Measurements from ENCODE around the gene CCL13. TPM values are rescaled to one million over a fixed set of nuclear protein-coding genes. Genes with fewer than 3 reads are reported as not detected.

CCL13 gene
- total RNA-seq, 2 donors from 2014 or later = 3.1 to 5.0 TPM

GRCh38 chr17:34383216-34383615 lies 26.9 kb downstream of the CCL13 start:
- Histone ChIP-seq H3K36me3 (no peaks in the 10 kb centered on the region), H3K4me3 (no peak overlapping the region), H3K4me1 (ENCODE audit: control insufficient read depth in 1 of 2, low read depth in 2 of 2) (peaks cover 4 to 7% of the 10 kb centered on the region in 2 donors), H3K27ac (no peak overlapping the region), H3K9me3 (no peaks in the 10 kb centered on the region), H3K27me3 (replicated peaks; ENCODE audit: insufficient read depth) (no peaks in the 10 kb centered on the region)
- TF ChIP-seq, protein P1, sequence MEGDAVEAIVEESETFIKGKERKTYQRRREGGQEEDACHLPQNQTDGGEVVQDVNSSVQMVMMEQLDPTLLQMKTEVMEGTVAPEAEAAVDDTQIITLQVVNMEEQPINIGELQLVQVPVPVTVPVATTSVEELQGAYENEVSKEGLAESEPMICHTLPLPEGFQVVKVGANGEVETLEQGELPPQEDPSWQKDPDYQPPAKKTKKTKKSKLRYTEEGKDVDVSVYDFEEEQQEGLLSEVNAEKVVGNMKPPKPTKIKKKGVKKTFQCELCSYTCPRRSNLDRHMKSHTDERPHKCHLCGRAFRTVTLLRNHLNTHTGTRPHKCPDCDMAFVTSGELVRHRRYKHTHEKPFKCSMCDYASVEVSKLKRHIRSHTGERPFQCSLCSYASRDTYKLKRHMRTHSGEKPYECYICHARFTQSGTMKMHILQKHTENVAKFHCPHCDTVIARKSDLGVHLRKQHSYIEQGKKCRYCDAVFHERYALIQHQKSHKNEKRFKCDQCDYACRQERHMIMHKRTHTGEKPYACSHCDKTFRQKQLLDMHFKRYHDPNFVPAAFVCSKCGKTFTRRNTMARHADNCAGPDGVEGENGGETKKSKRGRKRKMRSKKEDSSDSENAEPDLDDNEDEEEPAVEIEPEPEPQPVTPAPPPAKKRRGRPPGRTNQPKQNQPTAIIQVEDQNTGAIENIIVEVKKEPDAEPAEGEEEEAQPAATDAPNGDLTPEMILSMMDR (IDR thresholded peaks at IDR 0.05) = no peak
- ATAC-seq (ENCODE audit: insufficient number of reproducible peaks, low FRiP score, low read depth) (no peak), DNase-seq (ENCODE audit: low spot score) (no peak)

GRCh38 chr17:34384271-34384670 lies 28.0 kb downstream of the CCL13 start:
- Histone ChIP-seq H3K36me3 (no peaks in the 10 kb centered on the region), H3K4me1 (ENCODE audit: control insufficient read depth in 1 of 2, low read depth in 2 of 2) (peaks cover 4 to 7% of the 10 kb centered on the region in 2 donors), H3K27ac (no peak overlapping the region), H3K4me3 (no peak overlapping the region), H3K9me3 (no peaks in the 10 kb centered on the region), H3K27me3 (replicated peaks; ENCODE audit: insufficient read depth) (no peaks in the 10 kb centered on the region)
- no peak for ATAC-seq (ENCODE audit: insufficient number of reproducible peaks, low FRiP score, low read depth)
- DNase-seq (ENCODE audit: low spot score) = no peak
- TF ChIP-seq, protein P1 (IDR thresholded peaks at IDR 0.05) = no peak

DNA sequence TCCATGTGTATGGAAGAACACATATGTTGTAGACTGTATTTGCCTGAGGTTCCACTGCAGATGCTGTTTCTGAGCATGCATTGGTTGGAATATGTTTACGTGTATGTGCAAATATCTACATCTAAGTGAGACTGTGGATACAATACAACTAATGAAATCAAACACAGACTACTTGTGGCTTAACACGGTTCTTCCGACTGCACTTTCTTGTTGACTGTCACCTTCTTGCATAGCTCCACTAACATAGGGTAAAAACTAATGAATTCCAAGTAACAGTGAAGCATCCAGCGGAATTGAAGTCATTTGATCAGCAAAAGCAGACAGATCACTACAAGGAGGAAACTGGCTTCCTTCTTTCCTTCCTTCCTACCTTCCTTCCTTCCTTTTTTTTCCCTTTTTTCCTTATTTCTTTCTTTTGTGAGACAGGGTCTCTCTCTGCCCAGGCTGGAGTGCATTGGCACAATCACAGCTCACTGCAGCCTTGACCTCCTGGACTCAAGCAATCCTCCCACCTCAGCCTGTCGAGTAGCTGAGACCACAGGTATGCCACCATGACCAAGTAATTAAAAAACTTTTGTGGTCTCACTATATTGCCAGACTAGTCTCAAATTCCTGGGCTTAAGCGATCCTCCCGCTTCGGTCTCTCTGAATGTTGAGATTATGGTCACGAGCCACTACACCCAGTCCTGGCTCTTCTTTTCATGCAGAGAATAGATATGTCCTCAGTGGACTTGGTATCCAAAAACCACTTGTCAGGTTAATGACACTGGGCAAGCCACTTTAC lies 28.7 kb downstream of the CCL13 start:
- ATAC-seq (ENCODE audit: insufficient number of reproducible peaks, low FRiP score, low read depth) (no peak), DNase-seq (ENCODE audit: low spot score) (no peak)
- no peak overlapping the region for H3K4me3 ChIP-seq
- no peaks in the 10 kb centered on the region for H3K27me3 ChIP-seq (replicated peaks; ENCODE audit: insufficient read depth)
- H3K36me3 ChIP-seq = no peaks in the 10 kb centered on the region
- no peak overlapping the region for H3K27ac ChIP-seq
- TF ChIP-seq, protein P1 (IDR thresholded peaks at IDR 0.05) = no peak
- peaks cover 4 to 7% of the 10 kb centered on the region in 2 donors for H3K4me1 ChIP-seq (ENCODE audit: control insufficient read depth in 1 of 2, low read depth in 2 of 2)
- H3K9me3 ChIP-seq = no peaks in the 10 kb centered on the region

DNA sequence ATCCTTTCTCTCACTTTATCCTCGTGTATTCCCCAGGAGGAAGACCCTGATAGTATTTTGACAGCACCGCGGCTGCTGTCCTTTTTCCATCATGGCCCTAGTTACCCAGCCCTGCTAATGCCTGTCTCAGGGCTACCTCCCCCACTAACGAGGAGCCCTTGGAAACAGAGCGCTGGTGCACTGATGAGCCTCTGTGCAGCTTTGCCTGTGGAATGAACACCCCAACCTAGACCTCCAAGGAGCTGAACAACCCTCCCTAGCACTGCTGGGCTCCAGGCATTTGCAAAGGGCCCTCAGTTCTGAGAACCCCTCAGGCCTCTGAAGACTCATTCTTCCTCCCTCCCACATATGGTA lies 30.0 kb downstream of the CCL13 start:
- Histone ChIP-seq H3K4me3 (no peak overlapping the region), H3K27me3 (replicated peaks; ENCODE audit: insufficient read depth) (no peaks in the 10 kb centered on the region), H3K4me1 (ENCODE audit: control insufficient read depth in 1 of 2, low read depth in 2 of 2) (peaks cover 4 to 7% of the 10 kb centered on the region in 2 donors), H3K9me3 (no peaks in the 10 kb centered on the region), H3K27ac (no peak overlapping the region), H3K36me3 (no peaks in the 10 kb centered on the region)
- ATAC-seq (ENCODE audit: insufficient number of reproducible peaks, low FRiP score, low read depth) = no peak
- TF ChIP-seq, protein P1 (IDR thresholded peaks at IDR 0.05) = no peak
- no peak for DNase-seq (ENCODE audit: low spot score)

GRCh38 chr17:34386697-34387550 lies 30.6 kb downstream of the CCL13 start:
- TF ChIP-seq, protein P1 (IDR thresholded peaks at IDR 0.05) = no peak
- DNase-seq (ENCODE audit: low spot score) = no peak
- Histone ChIP-seq H3K27ac (no peak overlapping the region), H3K4me3 (no peak overlapping the region), H3K36me3 (no peaks in the 10 kb centered on the region), H3K9me3 (no peaks in the 10 kb centered on the region), H3K4me1 (ENCODE audit: control insufficient read depth in 1 of 2, low read depth in 2 of 2) (peaks cover 4 to 7% of the 10 kb centered on the region in 2 donors), H3K27me3 (replicated peaks; ENCODE audit: insufficient read depth) (no peaks in the 10 kb centered on the region)
- peak; percentile 69 for ATAC-seq (ENCODE audit: insufficient number of reproducible peaks, low FRiP score, low read depth)

Data from thoracic aorta (tissue), 2 donors.